Parathyroid adenoma (tissue), 2 donors: Measurements from ENCODE around the gene GJB5.

Experiments used
- H2AFZ ChIP-seq: fragments of 300-600 bp; sonication (generic); one replicate; pipeline ENCODE4 v1.7.0; 2017; ENCODE audit warnings: antibody characterized with exemption, mild to moderate bottlenecking
- H3K27ac ChIP-seq: fragments of 300-600 bp; sonication (generic); one replicate; pipeline ENCODE4 v1.7.0; 2017
- H3K27me3 ChIP-seq: fragments of 300-600 bp; sonication (generic); one replicate; pipeline ENCODE4 v1.7.0; 2017; ENCODE audit warnings: low read length; ENCODE audit not compliant: control insufficient read depth, insufficient read depth
- H3K36me3 ChIP-seq: fragments of 300-600 bp; sonication (generic); one replicate; pipeline ENCODE4 v1.7.0; 2017; ENCODE audit warnings: low read length; ENCODE audit not compliant: control insufficient read depth, insufficient read depth
- H3K4me1 ChIP-seq: fragments of 300-600 bp; sonication (generic); one replicate; pipeline ENCODE4 v1.7.0; 2017; ENCODE audit warnings: control low read depth
- H3K4me2 ChIP-seq: fragments of 300-600 bp; sonication (generic); one replicate; pipeline ENCODE4 v1.7.0; 2017; ENCODE audit warnings: low read length
- H3K4me3 ChIP-seq: fragments of 300-600 bp; sonication (generic); one replicate; pipeline ENCODE4 v1.7.0; 2017; ENCODE audit warnings: low read depth, low read length
- H3K79me2 ChIP-seq: fragments of 300-600 bp; sonication (generic); one replicate; pipeline ENCODE4 v1.7.0; 2017; ENCODE audit warnings: control low read depth
- H3K9ac ChIP-seq: fragments of 300-600 bp; sonication (generic); one replicate; pipeline ENCODE4 v1.7.0; 2017; ENCODE audit warnings: mild to moderate bottlenecking
- H3K9me3 ChIP-seq: fragments of 300-600 bp; sonication (generic); one replicate; pipeline ENCODE4 v1.7.0; 2017; ENCODE audit warnings: low read length; ENCODE audit not compliant: control insufficient read depth
- CTCF ChIP-seq: fragments of 300-600 bp; sonication (generic); IDR thresholded peaks from one replicate; pipeline ENCODE4 v1.7.0; 2017; ENCODE audit warnings: antibody characterized with exemption, mild to moderate bottlenecking
- donor health status: primary hyperparathyroidism.

GJB5 gene

GRCh38 chr1:34777519-34778321 lies 22.9 kb downstream of the GJB5 start:
- Histone ChIP-seq H3K4me3 (no peak overlapping the region), H3K27ac (no peak overlapping the region), H3K4me2 (no peak overlapping the region), H3K36me3 (no peaks in the 10 kb centered on the region), H3K4me1 (no peaks in the 10 kb centered on the region), H3K79me2 (no peaks in the 10 kb centered on the region), H3K9ac (no peak overlapping the region), H3K27me3 (no peaks in the 10 kb centered on the region), H2AFZ (no peak overlapping the region), H3K9me3 (no peaks in the 10 kb centered on the region)
- no peak for TF ChIP-seq CTCF

DNA sequence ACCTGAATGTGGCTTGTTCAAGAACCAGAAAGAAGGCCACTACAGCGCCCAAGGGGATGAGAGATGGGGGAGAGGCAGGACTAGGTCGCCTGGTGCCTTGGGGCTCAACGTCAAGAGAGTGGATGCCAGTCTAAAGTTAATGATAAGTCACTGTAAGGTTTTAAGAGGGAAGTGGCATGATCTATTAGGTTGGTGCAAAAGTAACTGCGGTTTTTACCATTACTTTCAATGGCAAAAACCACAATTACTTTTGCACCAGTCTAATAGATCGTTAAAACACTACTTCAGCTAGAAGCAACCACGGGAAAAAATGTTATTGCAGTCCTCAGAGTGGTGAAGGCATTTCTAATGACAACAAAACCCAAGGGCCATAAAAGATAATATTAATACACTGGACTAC lies 23.5 kb downstream of the GJB5 start:
- no peak overlapping the region for H3K4me2 ChIP-seq
- H3K36me3 ChIP-seq: no peaks in the 10 kb centered on the region
- no peaks in the 10 kb centered on the region for H3K27me3 ChIP-seq
- H3K4me3 ChIP-seq: no peak overlapping the region
- no peaks in the 10 kb centered on the region for H3K79me2 ChIP-seq
- no peak overlapping the region for H3K27ac ChIP-seq
- H3K4me1 ChIP-seq: no peaks in the 10 kb centered on the region
- TF ChIP-seq CTCF: no peak
- H3K9me3 ChIP-seq: no peaks in the 10 kb centered on the region
- H3K9ac ChIP-seq: no peak overlapping the region
- no peak overlapping the region for H2AFZ ChIP-seq

GRCh38 chr1:34779005-34779404 lies 24.2 kb downstream of the GJB5 start:
- Histone ChIP-seq H2AFZ (no peak overlapping the region), H3K27me3 (no peaks in the 10 kb centered on the region), H3K4me2 (no peak overlapping the region), H3K4me1 (no peaks in the 10 kb centered on the region), H3K27ac (no peak overlapping the region), H3K79me2 (no peaks in the 10 kb centered on the region), H3K9ac (no peak overlapping the region), H3K4me3 (no peak overlapping the region), H3K36me3 (no peaks in the 10 kb centered on the region), H3K9me3 (no peaks in the 10 kb centered on the region)
- no peak for TF ChIP-seq CTCF

DNA sequence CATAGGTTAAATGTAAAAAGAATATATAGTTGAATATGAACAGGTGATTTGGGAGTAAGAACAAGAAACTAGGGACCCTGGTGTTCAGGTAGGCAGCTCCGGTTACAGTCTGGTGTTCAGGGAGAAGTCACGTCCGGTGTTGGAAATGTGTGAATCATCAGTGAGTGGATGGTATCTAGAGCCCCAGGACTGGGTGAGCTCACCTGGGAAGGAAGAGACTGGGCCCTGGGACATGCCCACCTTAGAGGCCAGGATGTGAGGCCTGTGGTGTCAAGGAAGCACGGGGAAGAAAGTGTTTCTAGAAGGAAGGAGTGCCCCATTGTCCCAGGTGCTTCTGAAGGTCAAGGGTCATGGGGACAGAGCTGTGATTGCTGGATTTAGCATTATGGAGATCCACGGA lies 24.7 kb downstream of the GJB5 start:
- H3K9ac ChIP-seq: no peak overlapping the region
- no peaks in the 10 kb centered on the region for H3K9me3 ChIP-seq
- H3K4me3 ChIP-seq: no peak overlapping the region
- TF ChIP-seq CTCF: no peak
- H3K27ac ChIP-seq: no peak overlapping the region
- H2AFZ ChIP-seq: no peak overlapping the region
- H3K4me2 ChIP-seq: no peak overlapping the region
- no peaks in the 10 kb centered on the region for H3K4me1 ChIP-seq
- H3K27me3 ChIP-seq: no peaks in the 10 kb centered on the region
- no peaks in the 10 kb centered on the region for H3K36me3 ChIP-seq
- H3K79me2 ChIP-seq: no peaks in the 10 kb centered on the region

- no peak overlapping the region for H2AFZ ChIP-seq
- no peaks in the 10 kb centered on the region for H3K27me3 ChIP-seq
- H3K9me3 ChIP-seq: no peaks in the 10 kb centered on the region
- no peaks in the 10 kb centered on the region for H3K36me3 ChIP-seq
- H3K27ac ChIP-seq: no peak overlapping the region
- no peak overlapping the region for H3K4me3 ChIP-seq
- no peak for TF ChIP-seq CTCF
- no peaks in the 10 kb centered on the region for H3K79me2 ChIP-seq
- no peaks in the 10 kb centered on the region for H3K4me1 ChIP-seq
- H3K4me2 ChIP-seq: no peak overlapping the region
- no peak overlapping the region for H3K9ac ChIP-seq
These were observed 25.1 kb downstream of the GJB5 start for GRCh38 chr1:34779962-34780361.
